GM23338 (cell line): ENCODE measurements around the gene CCDC73. TPM values are rescaled to one million over a fixed set of nuclear protein-coding genes. Genes with fewer than 3 reads are reported as not detected.

Source experiments
- ATAC-seq: fragments of 200-7000 bp; cut with Tn5 transposase; 3 replicates; pipeline ENCODE4 v1.9.1; 2020
- DNase-seq: peaks from one replicate; pipeline ENCODE4 v3.0.0-alpha.2; 2015; ENCODE audit warnings: low spot score
- H2AFZ ChIP-seq: fragments of 200-600 bp; sonication (generic); 2 replicates; pipeline ENCODE4 v1.8.0; 2016; ENCODE audit warnings: antibody characterized with exemption, mild to moderate bottlenecking, moderate library complexity
- H3F3A ChIP-seq: fragments of 200-600 bp; sonication (generic); replicated peaks from 2 replicates; pipeline ENCODE4 v1.8.0; 2017; ENCODE audit warnings: antibody characterized with exemption, mixed run types, low read depth
- H3K27ac ChIP-seq: fragments of 200-600 bp; sonication (generic); 2 replicates; pipeline ENCODE4 v1.6.1; 2016; ENCODE audit warnings: low read depth
- H3K27me3 ChIP-seq: fragments of 200-600 bp; sonication (generic); 2 replicates; pipeline ENCODE4 v1.8.0; 2016; ENCODE audit warnings: mild to moderate bottlenecking, mixed run types, moderate library complexity; ENCODE audit not compliant: insufficient read depth
- H3K36me3 ChIP-seq: fragments of 200-600 bp; sonication (generic); 2 replicates; pipeline ENCODE4 v1.8.0; 2016; ENCODE audit warnings: mild to moderate bottlenecking; ENCODE audit not compliant: insufficient read depth
- H3K4me1 ChIP-seq: fragments of 200-600 bp; sonication (generic); 2 replicates; pipeline ENCODE4 v1.8.0; 2016; ENCODE audit warnings: mild to moderate bottlenecking, moderate library complexity; ENCODE audit not compliant: insufficient read depth
- H3K4me2 ChIP-seq: fragments of 200-600 bp; sonication (generic); 2 replicates; pipeline ENCODE4 v1.7.1; 2017; ENCODE audit warnings: mixed run types
- H3K4me3 ChIP-seq: fragments of 200-600 bp; sonication (generic); 2 replicates; pipeline ENCODE4 v1.6.1; 2016; ENCODE audit warnings: mixed run types
- H3K79me2 ChIP-seq: fragments of 200-600 bp; sonication (generic); replicated peaks from 2 replicates; pipeline ENCODE4 v1.8.0; 2017; ENCODE audit warnings: mild to moderate bottlenecking; ENCODE audit not compliant: insufficient read depth
- H3K9me2 ChIP-seq: fragments of 200-600 bp; sonication (generic); 2 replicates; pipeline ENCODE4 v1.8.0; 2017; ENCODE audit not compliant: insufficient read depth
- H4K20me1 ChIP-seq: fragments of 200-600 bp; sonication (generic); replicated peaks from 2 replicates; pipeline ENCODE4 v1.8.0; 2017; ENCODE audit warnings: mild to moderate bottlenecking; ENCODE audit not compliant: insufficient read depth
- H3K27ac Mint-ChIP-seq: 2 replicates; pipeline ENCODE4 v1.8.0; 2020; ENCODE audit warnings: inconsistent platforms, mild to moderate bottlenecking, moderate library complexity, mixed read lengths
- H3K27me3 Mint-ChIP-seq: 3 replicates; pipeline ENCODE4 v1.8.0; 2022; ENCODE audit warnings: low read depth, mild to moderate bottlenecking, moderate library complexity, mixed read lengths, inconsistent platforms; ENCODE audit not compliant: insufficient read depth, poor library complexity
- H3K36me3 Mint-ChIP-seq: 3 replicates; pipeline ENCODE4 v1.8.0; 2021; ENCODE audit warnings: low read depth, mild to moderate bottlenecking, inconsistent platforms, moderate library complexity, mixed read lengths
- H3K4me1 Mint-ChIP-seq: 3 replicates; pipeline ENCODE4 v1.8.0; 2020; ENCODE audit warnings: mild to moderate bottlenecking, inconsistent platforms, mixed read lengths
- H3K4me3 Mint-ChIP-seq: 3 replicates; pipeline ENCODE4 v1.8.0; 2021; ENCODE audit warnings: moderate library complexity, mild to moderate bottlenecking, inconsistent platforms, mixed read lengths
- H3K9me3 Mint-ChIP-seq: 3 replicates; pipeline ENCODE4 v1.8.0; 2020; ENCODE audit warnings: moderate library complexity, mild to moderate bottlenecking, inconsistent platforms, mixed read lengths
- CREB1 ChIP-seq: fragments of 250-450 bp; sonication (Bioruptor Pico); IDR thresholded peaks from 2 replicates; pipeline ENCODE4 v1.5.0; 2020; ENCODE audit warnings: low read depth, mild to moderate bottlenecking, moderate library complexity
- EZH2 ChIP-seq: fragments of 200-600 bp; sonication (generic); IDR thresholded peaks from one replicate; pipeline ENCODE4 v1.8.0; 2017; ENCODE audit warnings: antibody characterized with exemption, mild to moderate bottlenecking, low read depth; ENCODE audit not compliant: unreplicated experiment
- EZH2phosphoT487 ChIP-seq: fragments of 200-600 bp; sonication (generic); IDR thresholded peaks from one replicate; pipeline ENCODE4 v1.8.1; 2018; ENCODE audit warnings: antibody characterized with exemption; ENCODE audit not compliant: unreplicated experiment
- JUNB ChIP-seq: IDR thresholded peaks from one replicate; pipeline ENCODE4 v1.6.1; 2016; ENCODE audit warnings: antibody characterized with exemption; ENCODE audit not compliant: unreplicated experiment
- POLR2AphosphoS5 ChIP-seq: IDR thresholded peaks from 2 replicates; pipeline ENCODE4 v1.6.1; 2016; ENCODE audit warnings: antibody characterized with exemption, low read depth
- STAT1 ChIP-seq: IDR thresholded peaks from one replicate; pipeline ENCODE4 v1.6.1; 2016; ENCODE audit warnings: antibody characterized with exemption; ENCODE audit not compliant: unreplicated experiment
- ZNF114 ChIP-seq: fragments of 250-450 bp; sonication (Bioruptor Pico); IDR thresholded peaks from 2 replicates; pipeline ENCODE4 v1.5.0; 2020; ENCODE audit warnings: mild to moderate bottlenecking, moderate library complexity
- ZNF331 ChIP-seq: fragments of 250-450 bp; sonication (Bioruptor Pico); IDR thresholded peaks from 2 replicates; pipeline ENCODE4 v1.5.0; 2020; ENCODE audit warnings: low read depth, mild to moderate bottlenecking, moderate library complexity
- polyA plus RNA-seq: library from polyadenylated mRNA; unstranded; fragments of >200 nt; fragmentation: Nextera tagmentation; extraction: Ambion mirVana; gene quantifications from 2 replicates; pipeline ENCODE4 v1.2.1, GENCODE V29; 2016
- total RNA-seq: library from RNA; depleted of rRNA; stranded (reverse); fragments of >200 nt; shearing (Covaris generic); gene quantifications from 2 replicates; pipeline ENCODE4 v1.2.3, GENCODE V29; 2014
- TF ChIP-seq, protein P1 (sequence below): IDR thresholded peaks from 2 replicates; pipeline ENCODE4 v1.6.1; 2016; ENCODE audit warnings: antibody characterized with exemption
- TF ChIP-seq, protein P2 (sequence below), 2 experiments: fragments of 200-600 bp in 1 of 2; sonication (generic) in 1 of 2; conservative IDR thresholded peaks; 2 replicates each; pipeline versions ENCODE4 v1.5.1 to v1.6.1; 2016 to 2017; ENCODE audit warnings: antibody characterized with exemption in 2 of 2, low read depth in 2 of 2, mild to moderate bottlenecking in 2 of 2, moderate library complexity in 1 of 2
- TF ChIP-seq, protein P3 (sequence below): IDR thresholded peaks from one replicate; pipeline ENCODE4 v1.6.1; 2018; ENCODE audit warnings: antibody characterized with exemption; ENCODE audit not compliant: unreplicated experiment

CCDC73 gene
- total and polyA plus RNA-seq, 2 experiments from 2014 or later = 0.06 TPM; not detected in 1

DNA sequence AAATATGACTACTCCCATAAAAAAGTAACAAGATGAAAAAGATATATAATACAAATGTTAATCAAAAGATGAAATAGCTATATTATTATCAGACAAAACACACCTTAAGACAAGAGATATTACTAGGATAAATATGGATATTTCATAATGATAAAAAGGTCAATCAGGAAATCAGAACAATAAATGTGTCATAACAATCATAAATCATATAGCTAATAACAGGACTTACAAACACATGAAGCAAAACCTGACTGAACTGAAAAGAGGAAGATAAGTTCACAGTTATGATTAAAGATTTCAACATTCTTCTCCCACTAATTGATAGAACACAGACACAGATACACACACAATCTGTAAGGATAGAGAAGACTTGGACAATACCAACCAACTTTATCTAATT, 163.6 kb downstream of the CCDC73 start (continued):
- TF ChIP-seq POLR2AphosphoS5 (no peak), ZNF331 (CRISPR knock-in tag) (no peak)

DNA sequence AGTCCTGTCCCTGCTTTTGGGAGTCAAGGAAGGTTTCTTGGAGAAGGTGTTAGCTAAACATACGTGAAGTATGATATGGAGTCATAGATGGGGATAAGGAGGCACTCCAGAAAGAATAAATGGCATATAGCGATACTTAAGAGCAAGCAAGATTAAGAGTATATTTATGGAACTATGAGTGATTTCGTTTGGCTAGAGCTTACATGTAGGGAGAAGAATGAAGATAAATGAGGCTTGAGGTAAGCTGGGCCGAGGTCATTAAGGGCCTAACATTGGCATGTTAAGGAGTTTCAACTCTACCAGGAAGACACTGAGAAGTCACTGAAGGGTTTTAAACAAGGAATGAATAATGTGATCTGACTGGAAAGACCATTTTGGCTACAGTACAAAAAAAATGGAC, 177.6 kb downstream of the CCDC73 start:
- no peak for TF ChIP-seq CREB1 (CRISPR knock-in tag)
- TF ChIP-seq, protein P1, sequence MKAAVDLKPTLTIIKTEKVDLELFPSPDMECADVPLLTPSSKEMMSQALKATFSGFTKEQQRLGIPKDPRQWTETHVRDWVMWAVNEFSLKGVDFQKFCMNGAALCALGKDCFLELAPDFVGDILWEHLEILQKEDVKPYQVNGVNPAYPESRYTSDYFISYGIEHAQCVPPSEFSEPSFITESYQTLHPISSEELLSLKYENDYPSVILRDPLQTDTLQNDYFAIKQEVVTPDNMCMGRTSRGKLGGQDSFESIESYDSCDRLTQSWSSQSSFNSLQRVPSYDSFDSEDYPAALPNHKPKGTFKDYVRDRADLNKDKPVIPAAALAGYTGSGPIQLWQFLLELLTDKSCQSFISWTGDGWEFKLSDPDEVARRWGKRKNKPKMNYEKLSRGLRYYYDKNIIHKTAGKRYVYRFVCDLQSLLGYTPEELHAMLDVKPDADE = no peak
- TF ChIP-seq, protein P2, sequence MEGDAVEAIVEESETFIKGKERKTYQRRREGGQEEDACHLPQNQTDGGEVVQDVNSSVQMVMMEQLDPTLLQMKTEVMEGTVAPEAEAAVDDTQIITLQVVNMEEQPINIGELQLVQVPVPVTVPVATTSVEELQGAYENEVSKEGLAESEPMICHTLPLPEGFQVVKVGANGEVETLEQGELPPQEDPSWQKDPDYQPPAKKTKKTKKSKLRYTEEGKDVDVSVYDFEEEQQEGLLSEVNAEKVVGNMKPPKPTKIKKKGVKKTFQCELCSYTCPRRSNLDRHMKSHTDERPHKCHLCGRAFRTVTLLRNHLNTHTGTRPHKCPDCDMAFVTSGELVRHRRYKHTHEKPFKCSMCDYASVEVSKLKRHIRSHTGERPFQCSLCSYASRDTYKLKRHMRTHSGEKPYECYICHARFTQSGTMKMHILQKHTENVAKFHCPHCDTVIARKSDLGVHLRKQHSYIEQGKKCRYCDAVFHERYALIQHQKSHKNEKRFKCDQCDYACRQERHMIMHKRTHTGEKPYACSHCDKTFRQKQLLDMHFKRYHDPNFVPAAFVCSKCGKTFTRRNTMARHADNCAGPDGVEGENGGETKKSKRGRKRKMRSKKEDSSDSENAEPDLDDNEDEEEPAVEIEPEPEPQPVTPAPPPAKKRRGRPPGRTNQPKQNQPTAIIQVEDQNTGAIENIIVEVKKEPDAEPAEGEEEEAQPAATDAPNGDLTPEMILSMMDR (conservative IDR thresholded peaks at IDR 0.05; ENCODE audit: low read depth in 2 of 2) = no peak
- no peak for TF ChIP-seq ZNF114
- no peak for TF ChIP-seq JUNB
- TF ChIP-seq EZH2 = no peak
- TF ChIP-seq, protein P3, sequence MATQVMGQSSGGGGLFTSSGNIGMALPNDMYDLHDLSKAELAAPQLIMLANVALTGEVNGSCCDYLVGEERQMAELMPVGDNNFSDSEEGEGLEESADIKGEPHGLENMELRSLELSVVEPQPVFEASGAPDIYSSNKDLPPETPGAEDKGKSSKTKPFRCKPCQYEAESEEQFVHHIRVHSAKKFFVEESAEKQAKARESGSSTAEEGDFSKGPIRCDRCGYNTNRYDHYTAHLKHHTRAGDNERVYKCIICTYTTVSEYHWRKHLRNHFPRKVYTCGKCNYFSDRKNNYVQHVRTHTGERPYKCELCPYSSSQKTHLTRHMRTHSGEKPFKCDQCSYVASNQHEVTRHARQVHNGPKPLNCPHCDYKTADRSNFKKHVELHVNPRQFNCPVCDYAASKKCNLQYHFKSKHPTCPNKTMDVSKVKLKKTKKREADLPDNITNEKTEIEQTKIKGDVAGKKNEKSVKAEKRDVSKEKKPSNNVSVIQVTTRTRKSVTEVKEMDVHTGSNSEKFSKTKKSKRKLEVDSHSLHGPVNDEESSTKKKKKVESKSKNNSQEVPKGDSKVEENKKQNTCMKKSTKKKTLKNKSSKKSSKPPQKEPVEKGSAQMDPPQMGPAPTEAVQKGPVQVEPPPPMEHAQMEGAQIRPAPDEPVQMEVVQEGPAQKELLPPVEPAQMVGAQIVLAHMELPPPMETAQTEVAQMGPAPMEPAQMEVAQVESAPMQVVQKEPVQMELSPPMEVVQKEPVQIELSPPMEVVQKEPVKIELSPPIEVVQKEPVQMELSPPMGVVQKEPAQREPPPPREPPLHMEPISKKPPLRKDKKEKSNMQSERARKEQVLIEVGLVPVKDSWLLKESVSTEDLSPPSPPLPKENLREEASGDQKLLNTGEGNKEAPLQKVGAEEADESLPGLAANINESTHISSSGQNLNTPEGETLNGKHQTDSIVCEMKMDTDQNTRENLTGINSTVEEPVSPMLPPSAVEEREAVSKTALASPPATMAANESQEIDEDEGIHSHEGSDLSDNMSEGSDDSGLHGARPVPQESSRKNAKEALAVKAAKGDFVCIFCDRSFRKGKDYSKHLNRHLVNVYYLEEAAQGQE = no peak
- no peak for TF ChIP-seq POLR2AphosphoS5
- no peak for TF ChIP-seq STAT1
- TF ChIP-seq EZH2phosphoT487 = no peak
- Mint-ChIP-seq H3K27me3 (peaks cover 3% of the 10 kb centered on the region), H3K27ac (no peak overlapping the region), H3K36me3 (no peaks in the 10 kb centered on the region; the same call in 2 of the 3 replicates), H3K9me3 (no peaks in the 10 kb centered on the region; the same call in 2 of the 3 replicates), H3K4me1 (peaks cover 4% of the 10 kb centered on the region), H3K4me3 (no peak overlapping the region)
- no peak overlapping the region for H3K4me3 ChIP-seq
- no peaks in the 10 kb centered on the region for H3K36me3 ChIP-seq
- peaks cover 3% of the 10 kb centered on the region; the same call in 1 of the 2 replicates for H3K9me2 ChIP-seq
- H3K4me1 ChIP-seq = 0 out of 2 replicates have a peak, but pooled peaks cover 6% of the 10 kb centered on the region
- H3K4me2 ChIP-seq = no peak overlapping the region
- H4K20me1 ChIP-seq = no peaks in the 10 kb centered on the region
- DNase-seq (no peak), ATAC-seq (no peak)
- H3K79me2 ChIP-seq = no peaks in the 10 kb centered on the region
- H3K27me3 ChIP-seq = no peaks in the 10 kb centered on the region
- H3F3A ChIP-seq = no peaks in the 10 kb centered on the region
- H3K27ac ChIP-seq = no peak overlapping the region
- no peak overlapping the region for H2AFZ ChIP-seq
